H1 (cell line): ENCODE data around the gene PPIG. TPM values are rescaled to one million over a fixed set of nuclear protein-coding genes. Genes with fewer than 3 reads are reported as not detected.

Source experiments
- GABPA ChIP-seq: IDR thresholded peaks from 2 replicates; pipeline ENCODE4 v1.6.1; 2011; ENCODE audit warnings: mild to moderate bottlenecking, low read length, moderate library complexity, borderline replicate concordance; ENCODE audit not compliant: insufficient read depth
- polyA plus RNA-seq, 7 experiments: library from polyadenylated mRNA; depleted of rRNA in 3 of 7; stranded (reverse) in 5 of 7; unstranded in 2 of 7; fragments of >200 nt in 5 of 7; fragments of 200-250 nt in 2 of 7; gene quantifications; 1 replicate in 5 of 7; 2 replicates in 1 of 7; 4 replicates in 1 of 7; pipeline versions ENCODE4 v1.2.1 to v1.2.3, GENCODE V29; 2011 to 2013; ENCODE audit warnings: missing spikeins in 2 of 7, mixed read lengths in 2 of 7
- total RNA-seq: library from RNA; stranded (reverse); fragmentation: NEBNext Ultra II Directional; extraction: Animal tissue kit (Norgen Biotek cat#: 25700); gene quantifications from 2 replicates; pipeline ENCODE4 v1.2.1, GENCODE V29; 2021
- TF ChIP-seq, protein P1 (sequence below): IDR thresholded peaks from 2 replicates; pipeline ENCODE4 v1.6.1; 2012; ENCODE audit warnings: inconsistent platforms

PPIG gene
- total and polyA plus RNA-seq, 2 of the 8 experiments (the other 6 are each of a cell fraction or from before 2014, with no cell fraction given), result 14.7 to 71.0 TPM

DNA sequence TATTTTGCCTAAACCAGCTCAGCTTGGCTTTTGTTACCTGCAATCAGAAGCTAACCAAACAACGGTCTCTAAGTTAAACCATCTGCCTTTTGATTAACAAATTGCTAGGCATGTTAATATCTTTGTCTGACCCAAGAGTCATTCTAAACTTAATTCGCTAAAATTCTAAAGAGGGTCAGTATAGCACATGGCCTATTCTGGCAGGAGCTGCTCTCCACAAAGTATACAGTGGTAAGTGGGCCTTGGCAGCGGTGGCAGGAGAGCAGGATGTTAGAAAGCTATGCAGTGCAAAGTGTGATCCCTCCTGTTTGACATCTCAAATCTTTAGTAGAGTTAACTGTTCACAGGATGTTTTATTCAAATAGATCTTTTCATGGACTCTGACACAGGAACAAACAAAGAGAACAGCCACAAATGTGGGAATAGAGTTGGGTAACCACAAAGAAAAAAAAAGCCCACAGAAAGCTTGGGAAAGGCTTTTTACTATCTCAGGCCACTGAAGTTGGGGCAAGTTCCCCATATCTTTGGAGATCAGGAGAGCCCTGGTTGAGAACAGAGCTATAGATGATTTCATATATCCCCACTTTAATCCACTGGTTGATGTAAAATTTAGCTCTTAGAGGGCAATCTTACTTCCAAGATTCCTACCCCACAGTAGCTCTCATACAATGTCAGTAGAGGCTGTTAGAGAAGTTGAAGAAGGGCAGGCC lies 99.4 kb downstream of the PPIG start (continued):
- TF ChIP-seq, protein P1, sequence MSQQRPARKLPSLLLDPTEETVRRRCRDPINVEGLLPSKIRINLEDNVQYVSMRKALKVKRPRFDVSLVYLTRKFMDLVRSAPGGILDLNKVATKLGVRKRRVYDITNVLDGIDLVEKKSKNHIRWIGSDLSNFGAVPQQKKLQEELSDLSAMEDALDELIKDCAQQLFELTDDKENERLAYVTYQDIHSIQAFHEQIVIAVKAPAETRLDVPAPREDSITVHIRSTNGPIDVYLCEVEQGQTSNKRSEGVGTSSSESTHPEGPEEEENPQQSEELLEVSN, result no peak
- TF ChIP-seq GABPA, result no peak
